A673 (cell line): Measurements from ENCODE around the gene RTKN2. TPM values are rescaled to one million over a fixed set of nuclear protein-coding genes. Genes with fewer than 3 reads are reported as not detected.

Experiments
- BruUV-seq: library from RNA; stranded (reverse); fragments of 400-500 nt; replicated peaks from 2 replicates; lab custom pipeline; 2021; lab: Mats Ljungman, UMichigan
- CTCF ChIA-PET: fragments of 300-600 bp; sonication (Branson Sonifier 250); formaldehyde crosslinking; loops from one replicate; lab custom pipeline; 2022; ENCODE audit warnings: antibody characterized with exemption; lab: Charles Lee
- POLR2A ChIA-PET: fragments of 300-600 bp; sonication (Branson Sonifier 250); formaldehyde crosslinking; loops from one replicate; lab custom pipeline; 2022; ENCODE audit warnings: antibody characterized with exemption; ENCODE audit not compliant: low non-redundant PET; lab: Charles Lee
- DNase-seq: peaks from one replicate; pipeline ENCODE4 v3.0.0-alpha.2; 2015; ENCODE audit warnings: low spot score
- H3K27ac ChIP-seq: fragments of 200-600 bp; sonication (generic); 2 replicates; pipeline ENCODE4 v1.5.1; 2016; ENCODE audit warnings: mixed run types, low read depth, mild to moderate bottlenecking, mixed read lengths, antibody characterized with exemption, low read length; ENCODE audit not compliant: poor library complexity, severe bottlenecking
- H3K27me3 ChIP-seq: fragments of 200-600 bp; sonication (generic); replicated peaks from 2 replicates; pipeline ENCODE4 v1.6.1; 2017; ENCODE audit warnings: mixed run types, low read depth, mild to moderate bottlenecking, mixed read lengths, antibody characterized with exemption, low read length; ENCODE audit not compliant: insufficient read depth, poor library complexity
- H3K36me3 ChIP-seq: fragments of 200-600 bp; sonication (generic); 2 replicates; pipeline ENCODE4 v1.6.1; 2016; ENCODE audit warnings: mixed run types, mild to moderate bottlenecking, mixed read lengths, antibody characterized with exemption, low read length; ENCODE audit not compliant: insufficient read depth, poor library complexity, severe bottlenecking
- H3K4me1 ChIP-seq: fragments of 200-600 bp; sonication (generic); 2 replicates; pipeline ENCODE4 v1.6.1; 2017; ENCODE audit warnings: mixed run types, mild to moderate bottlenecking, mixed read lengths, antibody characterized with exemption, low read length; ENCODE audit not compliant: insufficient read depth, poor library complexity, severe bottlenecking
- H3K4me3 ChIP-seq: fragments of 200-600 bp; sonication (generic); 2 replicates; pipeline ENCODE4 v1.5.1; 2016; ENCODE audit warnings: low read depth, mixed run types, mild to moderate bottlenecking, mixed read lengths, low read length; ENCODE audit not compliant: poor library complexity, severe bottlenecking
- H3K9me3 ChIP-seq: fragments of 200-600 bp; sonication (generic); 2 replicates; pipeline ENCODE4 v1.6.1; 2016; ENCODE audit warnings: mixed run types, low read depth, mild to moderate bottlenecking, mixed read lengths, antibody characterized with exemption, low read length; ENCODE audit not compliant: poor library complexity, severe bottlenecking
- CTCF ChIP-seq: fragments of 300-800, 200-600 bp; sonication (generic); conservative IDR thresholded peaks from 2 replicates; pipeline ENCODE4 v1.5.1; 2017; ENCODE audit warnings: low read depth, mild to moderate bottlenecking, antibody characterized with exemption, low read length, moderate library complexity, mixed read lengths
- EZH2 ChIP-seq: fragments of 200-600 bp; sonication (generic); IDR thresholded peaks from 2 replicates; pipeline ENCODE4 v1.6.1; 2017; ENCODE audit warnings: borderline replicate concordance, low read depth, mild to moderate bottlenecking, mixed read lengths, antibody characterized with exemption, low read length; ENCODE audit not compliant: poor library complexity, severe bottlenecking
- intact Hi-C: fragments of 100-400 bp; cut with micrococcal nuclease; formaldehyde crosslinking; loops from one replicate; pipeline ENCODE4 v1.10.0; 2022; ENCODE audit not compliant: unreplicated experiment
- total RNA-seq: library from RNA; stranded (reverse); gene quantifications from 2 replicates; pipeline ENCODE4 v1.2.3, GENCODE V29; 2021

Gene RTKN2
- total RNA-seq, 1 experiment from 2014 or later: 22.3 TPM

GRCh38 chr10:62147425-62147824 lies 121.2 kb downstream of the RTKN2 start:
- POLR2A ChIA-PET: no interaction called here
- Histone ChIP-seq H3K4me3 (no peak overlapping the region), H3K27ac (no peak overlapping the region), H3K27me3 (no peaks in the 10 kb centered on the region), H3K36me3 (no peaks in the 10 kb centered on the region), H3K4me1 (no peaks in the 10 kb centered on the region), H3K9me3 (peaks cover 7% of the 10 kb centered on the region)
- DNase-seq: peak; percentile 7
- CTCF ChIA-PET: no interaction called here
- BruUV-seq: no TSS peak
- no peak for TF ChIP-seq CTCF
- no peak for TF ChIP-seq EZH2
- intact Hi-C loops: no loop called here

GRCh38 chr10:62136931-62137330 lies 131.7 kb downstream of the RTKN2 start:
- ChIA-PET POLR2A (no interaction called here), CTCF (no interaction called here)
- TF ChIP-seq CTCF (no peak), EZH2 (no peak)
- no peaks in the 10 kb centered on the region for H3K36me3 ChIP-seq
- H3K9me3 ChIP-seq: no peaks in the 10 kb centered on the region
- intact Hi-C loops: no loop called here
- no peaks in the 10 kb centered on the region for H3K27me3 ChIP-seq
- H3K27ac ChIP-seq: no peak overlapping the region
- no peak for DNase-seq
- no peak overlapping the region for H3K4me3 ChIP-seq
- H3K4me1 ChIP-seq: no peaks in the 10 kb centered on the region
- no TSS peak for BruUV-seq

- no peak for DNase-seq
- no peaks in the 10 kb centered on the region for H3K27me3 ChIP-seq
- H3K9me3 ChIP-seq: no peaks in the 10 kb centered on the region
- no peaks in the 10 kb centered on the region for H3K36me3 ChIP-seq
- H3K4me3 ChIP-seq: no peak overlapping the region
- no peak overlapping the region for H3K27ac ChIP-seq
- intact Hi-C loops: no loop called here
- peaks cover 6% of the 10 kb centered on the region for H3K4me1 ChIP-seq
- ChIA-PET POLR2A (no interaction called here), CTCF (no interaction called here)
- BruUV-seq: no TSS peak
- no peak for TF ChIP-seq CTCF
- TF ChIP-seq EZH2: no peak
Measured at GRCh38 chr10:62133618-62134017, 135.0 kb downstream of the RTKN2 start.

Other genes starting within 250 kb of the RTKN2 start
- gene ZNF365, start 105.5 kb upstream of the RTKN2 start, total RNA-seq: 0.55 and 0.56 TPM in 2 replicates